Lung microvascular endothelial cell (primary cell): ENCODE results near the gene IFT74. TPM values are rescaled to one million over a fixed set of nuclear protein-coding genes. Genes with fewer than 3 reads are reported as not detected.
"Not testable (repeated sequence)": the region's sequence is repeated elsewhere in the genome, so short reads cannot be mapped to it uniquely, and the experiment has no call there.

Source experiments
- DNase-seq, 2 donors: peaks; one replicate each; pipeline versions ENCODE4 v3.0.0 to v3.0.0-alpha.2; 2010; ENCODE audit warnings: low read depth in 2 of 2
- total RNA-seq: library from RNA; depleted of rRNA; stranded (reverse); fragments of >200 nt; gene quantifications from 2 replicates; pipeline ENCODE4 v1.2.1, GENCODE V29; 2014

Gene IFT74
- total RNA-seq, 1 donor from 2014 or later = 4.8 TPM

DNA sequence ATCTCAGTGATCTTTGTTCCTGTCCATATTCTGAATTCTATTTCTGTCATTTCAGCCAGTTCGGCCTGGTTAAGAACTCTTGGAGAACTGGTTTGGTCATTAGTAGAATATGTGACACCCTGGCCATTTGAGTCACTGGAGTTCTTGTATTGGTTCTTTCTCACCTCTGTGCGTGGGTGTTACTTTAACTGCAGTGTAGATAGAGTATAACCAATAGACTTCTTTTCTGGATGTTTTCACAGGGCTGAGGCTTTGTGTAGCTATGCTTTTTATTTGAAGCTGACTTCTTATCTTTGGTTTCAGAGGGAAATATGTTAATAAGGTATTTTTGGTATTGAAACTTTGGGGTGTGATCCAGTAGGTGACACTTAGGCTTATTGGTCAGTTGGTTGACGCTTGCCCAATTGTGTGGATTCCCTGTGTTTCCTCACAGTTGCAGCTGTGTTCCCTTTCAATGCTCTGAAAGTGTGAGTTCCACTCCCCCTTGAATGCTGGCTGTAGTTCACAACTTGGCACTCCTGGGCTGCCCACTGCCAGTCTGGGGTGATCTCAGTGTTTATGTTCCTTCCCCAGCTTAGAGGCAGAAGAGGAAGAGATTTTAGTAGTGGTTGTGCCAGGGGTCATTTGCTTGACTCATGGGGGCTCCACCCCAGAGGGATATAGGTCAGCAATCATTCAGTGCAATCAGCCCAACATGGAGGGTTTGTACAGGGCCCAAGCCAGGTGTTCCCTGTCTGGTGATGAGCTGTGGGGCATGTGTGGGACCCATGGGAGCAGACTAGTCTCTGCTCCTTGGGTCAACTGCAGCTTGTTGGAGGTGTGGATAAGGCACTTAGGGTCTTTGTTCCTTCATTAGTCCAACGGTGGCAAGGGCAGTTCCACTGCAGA lies 117.9 kb downstream of the IFT74 start:
- DNase-seq = no peak

DNA sequence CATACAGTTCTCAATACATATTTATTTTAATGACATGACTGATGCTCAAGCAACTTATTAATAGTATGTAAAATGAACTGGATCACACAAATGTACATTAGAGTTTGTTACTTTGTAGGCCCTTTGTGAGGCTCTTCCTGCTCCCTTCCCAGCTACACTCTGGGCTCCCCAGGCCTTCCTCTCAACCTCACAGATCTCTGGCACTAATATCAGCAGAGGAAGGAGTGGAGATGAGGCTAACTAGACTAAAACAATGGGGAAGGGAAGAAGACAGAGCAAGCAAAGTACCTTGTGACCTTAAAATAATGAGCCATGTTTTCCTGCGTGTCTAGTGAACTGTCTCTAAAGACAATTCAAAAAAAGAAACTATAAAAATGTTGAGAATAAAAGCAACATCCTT lies 122.5 kb downstream of the IFT74 start:
- DNase-seq = peak; percentile 71 to 75

- DNase-seq = no peak
Observed at GRCh38 chr9:27085456-27085855, 129.2 kb downstream of the IFT74 start.

DNA sequence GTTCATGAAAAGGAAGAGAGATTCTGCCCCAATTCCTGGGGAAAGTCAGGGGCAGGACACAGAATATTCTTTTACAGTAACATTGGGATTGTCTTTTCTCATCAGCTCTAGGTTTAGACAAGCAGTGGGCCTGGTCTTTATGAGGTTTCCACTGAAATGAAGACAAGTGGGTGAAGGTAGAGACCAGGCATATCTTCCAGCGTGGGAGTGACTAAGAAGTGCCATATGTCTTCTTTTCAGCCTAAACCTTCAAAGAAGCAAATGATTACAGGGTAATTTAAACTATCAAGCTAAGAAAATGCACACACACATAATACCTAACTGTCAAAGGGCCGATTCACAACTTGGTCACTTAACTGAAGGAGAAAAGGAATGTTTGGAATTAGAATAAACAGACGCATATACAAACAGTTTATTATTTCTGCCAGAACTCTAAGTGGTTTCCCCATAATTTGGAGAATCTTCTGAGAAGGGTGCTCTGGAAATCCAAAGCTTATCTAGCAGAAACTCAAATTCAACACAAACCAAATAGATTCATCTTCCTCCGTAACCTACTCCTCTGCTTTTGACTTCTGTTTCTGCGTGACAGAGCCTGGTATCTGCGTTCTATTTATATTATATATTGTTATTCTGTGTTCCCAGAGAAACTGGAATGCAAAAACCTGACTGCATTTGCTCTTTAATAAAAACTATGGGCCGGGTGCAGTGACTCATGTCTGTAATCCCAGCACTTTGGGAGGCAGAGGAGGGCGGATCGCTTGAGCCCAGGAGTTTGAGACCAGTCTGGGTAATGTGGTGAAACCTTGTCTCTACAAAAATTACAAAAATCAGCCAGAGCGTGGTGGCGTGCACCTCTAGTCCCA lies 130.8 kb downstream of the IFT74 start:
- DNase-seq = no peak

- DNase-seq = peak; percentile 29 to 47
Observed at GRCh38 chr9:27088981-27089380, 132.8 kb downstream of the IFT74 start.

DNA sequence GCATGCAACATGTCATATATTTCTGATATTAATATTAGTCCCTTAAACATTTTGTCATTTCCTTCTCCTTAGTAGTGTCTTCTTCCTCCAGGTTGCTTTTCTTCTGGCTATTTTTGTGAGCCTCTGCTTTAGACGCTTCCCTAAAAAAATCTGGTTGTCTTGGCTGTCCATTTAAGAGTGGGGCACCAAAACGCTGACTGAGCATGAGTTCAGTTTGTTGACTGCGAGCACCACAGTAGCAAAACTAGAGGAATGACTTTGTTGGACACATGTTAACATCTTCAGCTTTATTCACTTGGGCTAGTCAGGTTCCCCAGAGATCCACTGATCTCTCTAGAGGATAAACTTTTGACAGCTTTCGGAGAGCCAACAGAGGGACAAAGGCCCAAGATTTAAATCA lies 133.5 kb downstream of the IFT74 start:
- no peak for DNase-seq

DNA sequence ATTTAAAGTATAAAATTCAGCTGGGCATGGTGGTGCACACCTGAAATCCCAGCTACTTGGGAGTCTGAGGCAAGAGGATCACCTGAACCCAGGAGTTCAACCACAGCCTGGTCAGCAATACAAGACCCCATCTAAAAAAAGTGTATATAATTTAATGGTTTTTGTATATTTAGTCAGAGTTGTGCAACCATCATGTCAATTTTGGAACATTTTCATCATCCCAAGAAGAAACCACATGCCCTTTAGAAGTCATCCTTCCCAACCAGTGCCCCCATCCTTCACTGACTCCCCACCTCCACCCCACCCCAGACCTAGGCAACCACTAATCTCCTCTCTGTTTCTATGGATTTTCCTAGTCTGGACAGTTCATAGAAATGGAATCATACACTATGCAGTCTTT lies 134.0 kb downstream of the IFT74 start:
- DNase-seq = no peak

- no peak for DNase-seq
Observed at GRCh38 chr9:27090711-27091110, 134.5 kb downstream of the IFT74 start.

DNA sequence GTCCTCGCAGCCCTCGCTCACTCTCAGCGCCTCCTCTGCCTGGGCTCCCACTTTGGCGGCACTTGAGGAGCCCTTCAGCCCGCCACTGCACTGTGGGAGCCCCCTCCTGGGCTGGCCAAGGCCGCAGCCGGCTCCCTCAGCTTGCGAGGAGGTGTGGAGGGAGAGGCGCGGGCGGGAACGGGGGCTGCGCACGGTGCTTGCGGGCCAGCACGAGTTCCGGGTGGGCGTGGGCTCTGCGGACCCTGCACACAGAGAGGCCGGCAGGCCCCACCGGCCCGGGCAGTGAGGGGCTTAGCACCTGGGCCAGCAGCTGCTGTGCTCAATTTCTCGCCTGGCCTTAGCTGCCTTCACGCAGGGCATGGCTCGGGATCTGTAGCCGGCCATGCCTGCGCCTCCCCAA lies 136.3 kb downstream of the IFT74 start:
- not testable (repeated sequence) for DNase-seq

GRCh38 chr9:27093384-27094067 lies 137.3 kb downstream of the IFT74 start:
- DNase-seq = not testable (repeated sequence)

DNA sequence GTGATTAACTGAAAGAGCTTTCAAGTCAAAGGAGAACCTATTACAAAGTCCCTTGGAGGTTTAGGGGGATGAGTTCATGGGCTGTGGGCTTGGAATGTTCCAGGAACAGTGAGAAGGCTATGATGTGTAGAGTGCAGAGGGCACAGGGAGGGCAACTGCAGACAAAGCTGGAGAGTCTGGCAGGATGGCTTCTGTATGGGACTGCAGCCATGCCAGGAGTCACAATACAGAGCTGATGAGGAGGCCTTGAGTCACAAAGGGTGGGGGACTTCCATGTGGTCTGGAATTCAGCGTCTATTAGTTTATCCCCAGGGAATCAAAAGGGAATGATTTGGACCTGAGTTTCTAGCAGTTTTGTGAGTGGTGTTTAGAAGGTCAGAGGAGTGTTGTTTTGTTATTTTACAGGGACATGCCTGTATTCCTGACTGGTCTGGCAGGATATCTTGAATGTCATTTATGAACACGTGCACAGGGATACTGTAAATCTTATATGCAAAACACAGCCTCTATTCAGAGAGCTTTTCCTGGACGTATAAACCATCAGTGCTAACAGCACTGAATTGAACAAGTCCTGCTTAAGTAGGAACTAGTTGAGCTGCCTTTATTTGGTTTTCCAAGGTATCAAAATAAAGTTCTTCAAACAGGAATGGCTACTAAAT lies 138.6 kb downstream of the IFT74 start:
- DNase-seq = peak; percentile 53 to 81

- no peak for DNase-seq
Observed at GRCh38 chr9:27107241-27107640, 151.0 kb downstream of the IFT74 start.

GRCh38 chr9:27108981-27109541 lies 152.8 kb downstream of the IFT74 start, which contains the start of gene TEK:
Gene TEK, plus strand, starts transcription at chr9:27109225. Its CDS starts 366 bp downstream, at chr9:27109591.
- DNase-seq = peak; percentile 61 to 72

- peak in 1 of 2 donors; percentile 56 for DNase-seq
Observed at GRCh38 chr9:27109621-27110020, 153.4 kb downstream of the IFT74 start.

GRCh38 chr9:27110181-27110580 lies 154.0 kb downstream of the IFT74 start:
- DNase-seq = peak; percentile 56 to 84

- DNase-seq = peak; percentile 16 to 39
Observed at GRCh38 chr9:27112235-27112634, 156.0 kb downstream of the IFT74 start.

Other genes starting within 250 kb of the IFT74 start
- 10.5 and 15.3 TPM in 2 replicates for gene CAAP1, start 63.6 kb upstream of the IFT74 start, total RNA-seq
- gene PLAA, start 9.2 kb upstream of the IFT74 start, total RNA-seq = 31.9 and 35.7 TPM in 2 replicates
- not detected in 2 replicates for gene LRRC19, start 49.3 kb downstream of the IFT74 start, total RNA-seq
- 56.9 and 108 TPM in 2 replicates for gene TEK, start 152.8 kb downstream of the IFT74 start, total RNA-seq